Frontal cortex (tissue), 4 donors: ENCODE data around the gene PPFIA3. TPM values are rescaled to one million over a fixed set of nuclear protein-coding genes. Genes with fewer than 3 reads are reported as not detected.
"Not testable (repeated sequence)": the region's sequence is repeated elsewhere in the genome, so short reads cannot be mapped to it uniquely, and the experiment has no call there.

Source experiments
- DNase-seq, 2 donors: peaks; one replicate each; pipeline ENCODE4 v3.0.0; 2012; ENCODE audit warnings: low spot score in 2 of 2
- FAIRE-seq: peaks from 2 replicates; lab custom pipeline; 2012; peaks lifted over from hg19 to GRCh38; lab: Jason Lieb, UNC
- total RNA-seq: library from RNA; depleted of rRNA; stranded (reverse); fragments of >200 nt; gene quantifications from one replicate; pipeline ENCODE4 v1.2.3, GENCODE V29; 2014
- donor health status: control.
- donor health status: control.
- donor health status: control.

PPFIA3 gene
- total RNA-seq, 1 donor from 2014 or later, result 47.7 TPM

DNA sequence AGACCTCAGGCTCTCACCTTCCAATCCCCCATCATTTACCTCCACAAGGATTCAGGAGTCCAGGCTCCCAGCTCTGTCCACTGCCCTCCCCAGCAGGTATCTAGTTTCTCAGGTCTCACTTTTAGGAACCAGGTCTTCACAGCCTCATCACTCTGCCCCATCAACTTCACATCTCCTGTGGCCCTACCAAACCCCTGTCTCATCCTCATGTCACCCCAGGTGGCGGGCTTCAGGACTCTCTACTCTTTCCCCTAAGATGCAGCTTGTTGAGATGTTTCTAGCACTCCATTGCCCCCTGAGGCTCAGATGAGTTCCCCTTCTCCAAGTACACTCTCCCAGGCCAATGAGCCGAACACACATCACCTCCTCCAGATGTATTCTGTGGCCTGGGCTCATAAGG is 1.5 kb downstream of the PPFIA3 start:
- no peak for FAIRE-seq

DNA sequence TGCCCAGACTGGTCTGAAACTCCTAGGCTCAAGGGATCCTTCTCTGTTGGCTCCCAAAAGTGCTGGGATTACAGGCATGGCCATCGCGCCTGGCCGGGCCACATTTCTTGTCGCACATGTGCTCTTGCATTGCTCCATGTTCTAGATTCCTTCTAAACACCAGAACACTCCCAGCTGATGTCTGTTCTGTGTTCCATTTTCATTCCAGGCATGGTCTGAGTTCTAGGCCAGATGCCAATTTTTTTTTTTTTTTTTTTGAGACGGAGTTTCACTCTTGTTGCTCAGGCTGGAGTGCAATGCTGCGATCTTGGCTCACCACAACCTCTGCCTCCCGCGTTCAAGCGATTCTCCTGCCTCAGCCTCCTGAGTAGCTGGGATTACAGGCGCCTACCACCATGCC is 2.5 kb downstream of the PPFIA3 start:
- FAIRE-seq, DNase-seq: not testable (repeated sequence)

More for the DNA sequence above, 1.5 kb downstream of the PPFIA3 start:
- no peak for DNase-seq

DNA sequence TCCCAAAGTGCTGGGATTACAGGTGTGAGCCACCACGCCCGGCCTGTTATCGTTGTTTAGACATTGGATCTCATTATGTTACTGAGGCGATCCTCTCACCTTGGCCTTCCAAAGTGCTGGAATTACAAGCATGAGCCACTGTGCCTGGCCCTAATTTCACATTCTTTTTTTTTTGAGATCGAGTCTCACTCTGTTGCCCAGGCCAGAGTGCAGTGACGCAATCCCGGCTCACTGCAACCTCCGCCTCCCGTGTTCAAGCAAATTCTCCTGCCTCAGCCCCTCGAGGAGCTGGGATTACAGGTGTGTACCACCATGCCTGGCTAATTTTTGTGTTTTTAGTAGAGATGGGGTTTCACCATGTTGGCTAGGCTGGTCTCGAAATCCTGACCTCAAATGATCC is 3.9 kb downstream of the PPFIA3 start:
- not testable (repeated sequence) for FAIRE-seq, DNase-seq

DNA sequence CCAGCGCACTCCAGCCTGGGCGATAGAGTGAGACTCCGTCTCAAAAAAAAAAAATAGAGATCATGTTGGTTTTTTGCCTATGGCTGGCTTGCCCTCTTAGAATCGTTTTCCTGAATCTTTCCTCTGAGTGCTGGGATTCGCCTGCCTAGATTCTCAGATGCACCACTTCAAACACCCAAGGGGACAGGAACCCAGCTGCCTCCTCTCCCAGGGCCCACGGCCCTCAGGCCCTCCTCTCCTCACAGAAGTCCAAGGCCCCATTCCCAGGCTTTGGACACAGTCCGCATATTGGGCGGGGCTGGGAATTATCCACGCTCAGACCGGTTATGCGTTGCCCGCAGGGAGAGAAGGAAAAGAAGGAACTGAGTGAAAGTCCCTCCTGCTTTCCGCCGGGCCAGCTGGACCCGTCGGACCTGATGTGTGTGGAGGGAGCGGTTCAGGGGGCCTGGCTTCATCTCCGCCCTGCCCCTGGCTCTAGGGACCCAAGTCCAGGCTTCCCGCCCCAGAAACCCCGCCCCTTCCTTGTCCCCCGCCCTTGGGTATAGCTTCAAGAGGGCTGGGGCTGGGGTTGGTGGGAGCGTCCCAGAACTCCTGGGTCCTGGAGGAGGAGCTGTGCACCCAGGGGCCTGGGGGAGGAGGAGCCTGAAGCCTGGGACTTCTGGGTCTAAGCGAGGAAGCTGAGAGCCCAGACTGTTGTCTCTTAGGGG is 5.8 kb downstream of the PPFIA3 start:
- no peak for DNase-seq
- FAIRE-seq, result no peak

DNA sequence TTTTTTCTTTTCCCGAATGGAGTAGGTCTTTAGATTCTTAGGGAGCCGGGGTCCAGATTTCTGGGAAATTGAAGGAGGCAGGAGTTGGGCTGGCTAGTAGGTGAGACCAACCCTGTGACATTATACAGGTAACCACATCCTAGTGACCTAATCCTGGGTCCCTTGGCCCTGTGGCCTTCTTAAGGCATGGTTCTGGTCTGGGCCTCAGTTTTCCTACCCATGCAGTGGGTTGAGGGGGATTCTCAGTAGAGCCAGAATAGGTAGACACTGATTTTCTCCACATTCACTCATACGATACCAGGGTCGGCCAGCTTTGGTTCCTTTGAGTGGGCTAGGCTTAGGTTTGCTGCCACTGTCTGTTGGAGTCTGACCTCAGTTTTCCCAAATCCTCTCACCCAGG is 7.2 kb downstream of the PPFIA3 start:
- DNase-seq (no peak), FAIRE-seq (no peak)

DNA sequence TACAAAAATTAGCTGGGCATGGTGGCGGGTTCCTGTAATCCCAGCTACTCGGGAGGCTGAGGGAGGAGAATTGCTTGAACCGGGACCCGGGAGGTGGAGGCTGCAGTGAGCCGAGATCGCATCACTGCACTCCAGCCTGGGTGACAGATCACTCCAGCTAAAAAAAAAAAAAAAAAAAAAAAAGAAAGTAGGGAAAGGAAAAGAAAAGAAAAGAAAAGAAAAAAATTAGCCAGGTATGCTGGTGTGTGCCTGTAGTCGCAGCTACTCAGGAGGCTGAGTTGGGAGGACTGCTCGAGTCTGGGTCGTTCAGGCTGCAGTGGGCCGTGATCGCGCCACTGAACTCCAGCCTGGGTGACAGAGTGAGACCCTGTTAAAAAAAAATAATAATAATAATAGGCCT is 7.9 kb downstream of the PPFIA3 start:
- FAIRE-seq, DNase-seq: not testable (repeated sequence)

DNA sequence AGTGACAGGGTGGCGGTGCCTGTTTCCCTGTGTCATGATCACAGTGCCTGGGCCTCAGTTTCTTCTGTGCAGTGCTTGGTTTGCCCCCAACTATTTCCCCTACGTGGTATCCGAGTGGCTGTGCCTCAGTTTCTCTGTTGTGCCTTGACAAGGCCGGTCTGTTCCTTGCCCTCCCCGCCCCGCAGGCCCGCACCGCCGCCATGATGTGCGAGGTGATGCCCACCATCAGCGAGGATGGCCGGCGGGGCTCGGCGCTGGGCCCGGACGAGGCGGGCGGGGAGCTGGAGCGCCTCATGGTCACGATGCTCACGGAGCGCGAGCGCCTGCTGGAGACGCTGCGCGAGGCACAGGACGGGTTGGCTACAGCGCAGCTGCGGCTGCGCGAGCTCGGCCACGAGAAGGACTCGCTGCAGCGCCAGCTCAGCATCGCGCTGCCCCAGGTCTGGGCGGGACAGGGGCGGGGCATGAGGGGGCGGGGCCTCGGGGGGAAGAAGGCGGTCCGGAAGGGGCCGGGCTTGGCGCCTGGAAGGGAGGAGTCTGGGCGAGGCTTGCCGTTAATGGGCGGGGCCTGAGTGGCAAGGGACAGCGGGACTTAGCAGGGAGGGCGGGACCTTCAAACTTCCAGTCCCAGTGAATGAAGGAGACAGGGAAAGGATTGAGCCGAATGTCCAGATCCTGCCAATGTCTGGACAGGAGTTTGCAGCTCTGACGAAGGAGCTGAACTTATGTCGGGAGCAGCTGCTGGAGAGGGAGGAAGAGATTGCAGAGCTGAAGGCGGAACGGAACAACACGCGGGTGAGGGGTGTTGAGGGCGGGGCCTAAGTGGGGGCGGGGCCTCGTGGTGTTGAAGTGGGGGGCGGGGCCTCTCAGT is 8.6 kb downstream of the PPFIA3 start:
- DNase-seq, result peak; percentile 99 to 100
- FAIRE-seq, result no peak

DNA sequence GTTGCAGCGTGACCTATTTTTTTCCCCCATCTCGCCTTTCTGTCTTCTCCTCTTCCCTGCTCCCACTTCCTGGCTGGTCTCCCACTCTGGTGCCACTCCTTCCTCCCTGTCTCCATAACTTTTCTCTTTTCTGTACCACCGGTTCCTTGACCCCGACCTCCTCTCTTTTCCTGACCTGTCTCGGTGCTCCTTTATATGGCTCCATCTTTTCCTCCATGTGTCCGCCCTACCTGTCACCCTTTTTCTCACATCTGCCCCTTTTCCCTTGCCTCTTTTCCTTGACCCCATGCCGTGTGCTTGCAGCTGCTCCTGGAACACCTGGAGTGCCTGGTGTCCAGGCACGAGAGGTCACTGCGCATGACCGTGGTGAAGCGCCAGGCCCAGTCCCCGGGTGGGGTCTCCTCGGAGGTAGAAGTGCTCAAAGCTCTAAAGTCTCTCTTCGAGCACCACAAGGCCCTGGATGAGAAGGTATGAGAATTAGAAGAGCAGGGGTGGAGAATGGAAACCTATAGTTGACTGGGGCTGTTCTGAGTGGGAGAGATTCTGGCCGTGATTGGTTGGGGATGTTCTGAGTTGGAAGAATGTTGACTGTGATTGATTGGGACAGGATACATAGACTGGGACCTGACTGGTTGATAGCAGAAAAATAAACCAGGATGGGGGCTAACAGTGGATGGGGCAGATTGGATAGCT is 9.3 kb downstream of the PPFIA3 start:
- FAIRE-seq (no peak), DNase-seq (peak in 1 of 2 donors; percentile 56)

DNA sequence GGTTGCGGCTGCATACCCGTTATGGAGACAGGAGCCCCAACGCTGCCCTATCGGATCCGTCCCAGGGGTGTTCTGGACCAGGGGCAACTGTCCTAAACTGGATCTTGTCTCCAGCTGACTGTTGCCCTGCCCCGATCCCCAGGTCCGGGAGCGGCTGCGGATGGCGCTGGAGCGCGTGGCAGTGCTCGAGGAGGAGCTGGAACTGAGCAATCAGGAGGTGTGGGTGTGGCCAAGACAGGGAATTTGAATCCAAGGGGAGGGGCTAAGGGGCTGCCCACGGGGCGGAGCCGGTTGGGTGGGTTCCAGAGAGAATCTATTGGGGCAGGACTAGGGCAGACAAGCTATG is 9.9 kb downstream of the PPFIA3 start:
- DNase-seq, result no peak
- FAIRE-seq, result no peak

DNA sequence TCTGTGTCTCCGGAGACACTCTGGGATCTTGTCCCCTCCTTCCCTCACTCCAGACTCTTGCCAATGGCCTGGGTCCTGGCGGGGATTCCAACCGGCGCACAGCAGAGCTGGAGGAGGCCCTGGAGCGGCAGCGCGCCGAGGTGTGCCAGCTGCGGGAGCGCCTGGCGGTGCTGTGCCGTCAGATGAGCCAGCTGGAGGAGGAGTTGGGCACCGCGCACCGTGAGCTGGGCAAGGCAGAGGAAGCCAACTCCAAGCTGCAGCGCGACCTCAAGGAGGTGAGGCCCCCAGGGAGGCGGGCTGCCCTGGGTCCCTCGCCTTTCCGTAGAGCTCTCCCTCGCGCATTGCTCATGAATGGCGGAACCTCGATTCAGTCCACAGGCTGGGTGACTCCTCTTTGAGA is 11.0 kb downstream of the PPFIA3 start:
- DNase-seq (no peak), FAIRE-seq (no peak)

DNA sequence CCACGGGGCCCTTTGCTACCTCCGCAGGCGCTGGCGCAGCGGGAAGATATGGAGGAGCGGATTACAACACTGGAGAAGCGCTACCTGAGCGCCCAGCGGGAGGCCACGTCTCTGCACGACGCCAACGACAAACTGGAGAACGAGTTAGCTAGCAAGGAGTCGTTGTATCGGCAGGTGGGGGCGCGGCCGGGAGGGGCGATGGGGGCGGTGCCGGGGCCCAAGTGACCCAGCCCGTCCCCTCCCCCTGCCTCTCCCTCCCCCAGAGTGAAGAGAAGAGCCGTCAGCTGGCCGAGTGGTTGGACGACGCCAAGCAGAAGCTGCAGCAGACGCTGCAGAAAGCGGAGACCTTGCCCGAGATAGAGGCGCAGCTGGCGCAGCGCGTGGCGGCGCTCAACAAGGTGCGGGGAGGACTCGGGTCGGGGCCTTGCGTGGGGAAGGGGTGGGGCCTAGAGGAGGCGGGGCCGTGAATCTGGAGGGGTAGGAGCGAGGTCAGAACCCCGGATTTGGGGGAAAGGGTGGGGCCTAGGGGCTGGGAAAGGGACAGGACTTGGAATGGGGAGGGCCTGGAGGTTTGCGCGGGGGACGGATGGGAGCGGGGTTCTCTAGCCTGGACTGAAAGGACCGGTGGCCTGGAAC is 13.7 kb downstream of the PPFIA3 start:
- DNase-seq (no peak), FAIRE-seq (no peak)

DNA sequence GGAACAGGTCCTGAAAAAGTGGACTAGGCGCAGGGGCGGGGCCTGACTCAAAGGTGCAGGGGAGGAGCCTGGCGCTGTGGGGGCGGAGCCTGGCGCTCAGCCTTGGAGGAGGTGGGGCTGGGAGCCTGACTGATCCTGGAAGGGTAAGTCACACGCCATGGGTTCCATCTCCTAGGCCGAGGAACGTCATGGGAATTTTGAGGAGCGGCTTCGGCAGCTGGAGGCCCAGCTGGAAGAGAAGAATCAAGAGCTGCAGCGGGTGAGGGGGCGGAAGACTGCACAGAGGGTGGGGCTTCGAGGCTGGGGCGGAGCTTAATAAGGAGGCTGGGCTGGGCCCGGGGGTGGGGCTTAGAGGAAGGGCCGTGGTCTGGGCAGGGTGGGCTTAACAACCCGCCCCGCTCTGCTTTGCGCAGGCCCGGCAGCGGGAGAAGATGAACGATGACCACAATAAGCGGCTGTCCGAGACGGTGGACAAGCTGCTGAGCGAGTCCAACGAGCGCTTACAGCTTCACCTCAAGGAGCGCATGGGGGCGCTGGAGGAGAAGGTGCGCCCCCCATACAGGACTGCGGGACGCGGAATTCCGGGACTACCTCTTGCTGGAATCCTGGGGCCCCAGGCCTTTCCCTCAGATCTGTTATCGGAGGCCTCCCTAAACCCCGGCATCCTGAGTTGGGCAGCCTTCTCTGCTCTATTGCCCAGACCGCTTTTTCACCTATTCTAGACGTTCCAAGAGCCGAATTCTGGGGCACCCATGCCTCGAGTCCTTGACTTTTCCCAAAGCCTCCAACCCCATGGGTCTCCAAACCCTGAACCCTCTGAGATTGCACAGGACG is 14.5 kb downstream of the PPFIA3 start:
- no peak for FAIRE-seq

DNA sequence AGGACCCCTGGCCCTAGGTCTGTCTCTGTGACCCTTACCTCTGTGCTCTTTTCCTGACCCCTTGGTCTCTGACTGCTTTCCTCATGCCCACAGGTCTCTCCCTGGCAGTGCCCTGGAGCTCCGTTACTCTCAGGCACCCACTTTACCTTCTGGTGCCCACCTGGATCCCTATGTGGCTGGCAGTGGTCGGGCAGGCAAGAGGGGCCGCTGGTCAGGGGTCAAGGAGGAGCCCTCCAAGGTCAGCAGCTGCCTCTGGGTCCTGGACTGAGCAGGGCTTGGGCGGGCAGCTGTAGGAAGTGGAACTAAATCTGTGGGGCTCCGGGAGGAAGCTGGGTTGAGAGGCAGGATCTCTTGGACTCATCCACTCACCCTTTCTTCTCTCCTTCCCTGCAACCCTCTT is 16.3 kb downstream of the PPFIA3 start:
- DNase-seq (no peak), FAIRE-seq (no peak)

More for the DNA sequence above, 14.5 kb downstream of the PPFIA3 start:
- DNase-seq, result peak in 1 of 2 donors; percentile 74

DNA sequence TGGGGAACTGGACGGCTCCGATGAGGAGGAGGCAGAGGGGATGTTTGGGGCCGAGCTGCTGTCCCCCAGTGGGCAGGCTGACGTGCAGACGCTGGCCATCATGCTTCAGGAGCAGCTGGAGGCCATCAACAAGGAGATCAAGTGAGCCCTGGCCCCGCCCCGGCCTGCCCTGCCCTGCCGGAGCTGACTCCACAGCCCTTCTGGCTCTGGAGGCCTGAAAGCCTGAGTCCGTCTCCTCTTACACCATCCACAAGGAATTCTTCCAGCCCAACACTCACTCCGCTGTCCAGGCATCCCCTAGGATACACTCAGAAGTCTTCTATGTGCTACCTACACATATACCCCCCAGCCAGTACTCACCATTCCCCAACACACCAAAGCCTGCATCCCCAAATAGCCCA is 17.4 kb downstream of the PPFIA3 start:
- FAIRE-seq, result no peak
- no peak for DNase-seq

DNA sequence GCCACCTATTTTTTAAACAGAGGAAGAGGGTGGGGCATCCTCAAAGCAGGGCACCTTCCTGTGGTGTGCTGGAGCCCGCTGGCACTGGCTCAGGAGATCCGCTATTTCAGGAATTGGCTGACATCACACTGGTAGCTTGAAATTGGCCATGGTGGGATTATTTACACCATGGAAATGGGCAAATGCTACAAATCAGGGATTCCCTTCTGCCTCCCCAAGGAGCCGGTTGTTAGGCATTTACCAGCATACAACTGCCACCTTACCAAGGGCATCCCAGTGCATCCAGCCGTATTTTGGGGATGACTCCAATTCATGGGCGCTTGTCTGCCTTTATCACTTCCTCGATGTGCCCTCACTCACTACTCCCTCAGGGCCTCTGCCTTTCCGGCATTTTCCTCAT is 21.6 kb downstream of the PPFIA3 start:
- FAIRE-seq, result no peak

DNA sequence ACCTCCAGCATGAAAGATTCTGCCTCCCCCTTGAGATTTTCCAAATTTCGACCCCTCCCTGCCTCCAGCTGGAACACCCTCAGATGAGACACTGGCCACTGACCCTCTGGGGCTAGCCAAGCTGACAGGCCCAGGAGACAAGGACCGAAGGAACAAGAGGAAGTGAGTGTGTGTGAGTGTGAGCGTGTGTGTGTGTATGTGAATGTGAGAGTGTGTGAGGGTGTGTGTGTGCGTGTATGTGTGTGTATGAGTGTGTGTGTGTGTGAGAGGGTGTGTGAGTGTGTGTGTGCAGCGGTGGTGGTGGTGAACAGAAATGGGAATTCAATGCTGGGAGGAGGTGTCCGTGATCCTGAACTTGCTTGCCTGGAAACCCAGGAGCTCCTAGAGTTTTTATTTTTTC is 22.0 kb downstream of the PPFIA3 start:
- no peak for FAIRE-seq
- no peak for DNase-seq

More for the DNA sequence above, 21.6 kb downstream of the PPFIA3 start:
- DNase-seq, result no peak

DNA sequence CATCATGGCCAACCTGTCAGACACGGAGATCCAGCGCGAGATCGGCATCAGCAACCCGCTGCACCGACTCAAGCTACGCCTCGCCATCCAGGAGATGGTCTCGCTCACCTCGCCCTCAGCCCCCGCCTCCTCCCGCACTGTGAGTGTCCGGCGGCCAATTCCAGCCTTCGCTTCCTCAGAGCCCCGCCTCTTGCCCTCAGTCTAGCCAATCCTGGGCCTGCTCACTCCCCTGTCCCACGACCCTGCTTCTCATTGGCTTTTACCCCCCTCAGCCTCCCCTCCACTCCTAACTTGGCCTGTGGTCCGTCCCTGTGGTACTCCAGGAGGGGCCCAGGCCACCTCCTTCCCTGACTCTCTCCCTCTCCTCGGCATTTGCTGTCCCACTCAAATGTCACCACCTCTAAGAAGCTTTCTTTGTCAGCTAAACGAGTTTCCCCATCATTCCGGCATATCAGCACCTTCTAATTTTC is 23.6 kb downstream of the PPFIA3 start:
- DNase-seq, result peak; percentile 80 to 92
- no peak for FAIRE-seq

DNA sequence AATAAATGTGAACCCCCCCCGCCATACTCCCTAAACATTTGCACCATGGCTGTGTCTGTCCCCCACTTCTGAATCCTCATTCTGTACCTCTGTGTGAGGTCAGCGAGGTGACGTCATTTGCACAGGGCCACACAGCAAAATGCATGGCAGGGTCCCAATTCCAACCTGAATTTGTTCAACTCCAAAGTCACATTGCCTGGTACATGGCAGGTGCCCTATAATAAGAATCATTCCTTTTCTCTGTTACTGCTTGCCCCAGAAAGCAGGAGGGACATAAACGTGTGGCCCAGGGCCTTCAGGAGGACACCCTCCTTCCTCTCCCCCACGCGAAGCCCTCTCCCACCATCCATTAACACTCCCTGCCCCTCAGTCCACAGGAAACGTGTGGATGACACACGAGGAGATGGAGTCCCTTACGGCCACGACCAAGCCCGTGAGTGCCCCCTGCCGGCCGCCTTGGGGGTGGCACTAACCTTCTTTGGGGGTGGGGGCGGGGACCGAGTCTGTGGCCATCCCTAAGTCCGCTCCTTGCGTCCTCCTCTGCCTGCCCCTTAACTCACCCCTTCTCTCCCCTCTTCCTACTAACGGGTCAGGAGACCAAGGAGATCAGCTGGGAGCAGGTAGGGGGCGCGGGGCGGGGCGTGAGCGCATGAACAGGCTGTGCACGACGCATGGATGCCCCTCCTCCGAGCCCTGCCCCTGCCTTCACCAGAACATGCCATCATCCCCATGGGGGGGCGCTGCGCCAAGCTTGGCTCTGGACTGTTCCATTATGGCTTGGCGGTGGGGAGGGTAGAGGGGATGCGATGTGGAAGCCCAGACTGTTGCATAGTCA is 26.4 kb downstream of the PPFIA3 start:
- FAIRE-seq, result no peak
- DNase-seq, result peak; percentile 75 to 82
